ENCODE results near the gene G6PC3.
"Not testable (repeated sequence)": the region's sequence is repeated elsewhere in the genome, so short reads cannot be mapped to it uniquely, and the experiment has no call there.

G6PC3 gene

GRCh38 chr17:44082256-44082927 lies 11.9 kb downstream of the G6PC3 start:
- DNase-seq (ENCODE audit: extremely low read depth in 1 of 2, low read depth in 1 of 2): no peak

- DNase-seq (ENCODE audit: extremely low read depth in 1 of 2, low read depth in 1 of 2): no peak
These were observed 12.8 kb downstream of the G6PC3 start for GRCh38 chr17:44083250-44083849.

GRCh38 chr17:44084131-44084538 lies 13.6 kb downstream of the G6PC3 start:
- no peak for DNase-seq (ENCODE audit: extremely low read depth in 1 of 2, low read depth in 1 of 2)

DNA sequence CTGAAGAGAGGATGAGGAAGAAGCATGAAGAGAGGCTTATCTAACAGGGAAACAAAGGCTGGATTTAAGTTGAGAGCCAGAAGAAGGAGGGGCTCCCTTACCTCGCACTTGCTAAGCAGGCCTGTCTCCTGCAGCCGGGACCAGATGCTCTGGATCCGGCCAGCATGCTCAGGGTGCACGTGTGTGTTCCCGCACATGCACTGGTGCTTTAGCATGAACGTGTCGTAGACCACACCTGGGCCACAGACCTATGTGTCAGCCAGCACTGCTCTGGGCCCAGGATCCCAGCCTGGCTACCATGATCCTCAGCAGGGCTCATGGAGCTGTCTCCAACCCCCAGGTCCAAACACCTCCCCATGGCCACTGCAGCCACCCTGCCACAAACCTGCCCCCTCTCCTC lies 14.4 kb downstream of the G6PC3 start:
- DNase-seq (ENCODE audit: extremely low read depth in 1 of 2, low read depth in 1 of 2): no peak

- no peak for DNase-seq (ENCODE audit: extremely low read depth in 1 of 2, low read depth in 1 of 2)
These were observed 15.4 kb downstream of the G6PC3 start for GRCh38 chr17:44085908-44086307.

- DNase-seq (ENCODE audit: extremely low read depth in 1 of 2, low read depth in 1 of 2): no peak
These were observed 16.1 kb downstream of the G6PC3 start for GRCh38 chr17:44086364-44087311.

- DNase-seq (ENCODE audit: extremely low read depth in 1 of 2, low read depth in 1 of 2): no peak
These were observed 16.8 kb downstream of the G6PC3 start for GRCh38 chr17:44087319-44087718.

DNA sequence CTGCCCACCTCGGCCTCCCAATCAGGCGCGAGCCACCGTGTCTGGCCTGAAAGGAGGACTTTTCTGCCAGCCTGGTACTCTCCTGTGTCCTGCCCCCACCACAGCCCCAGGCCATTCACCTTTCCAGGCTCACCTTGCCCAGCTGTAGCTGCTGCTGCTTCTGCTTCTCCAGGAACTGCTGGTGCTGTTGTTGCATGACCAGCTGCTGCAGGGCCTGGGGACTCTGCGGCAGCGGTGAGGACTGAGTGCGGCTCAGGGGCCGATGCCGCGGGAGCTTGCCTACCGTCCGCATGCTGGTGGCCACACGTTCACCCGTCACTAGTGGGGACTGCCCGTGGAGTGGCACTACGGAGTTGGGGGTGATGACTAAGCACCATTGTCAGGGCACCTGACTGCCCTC lies 17.7 kb downstream of the G6PC3 start:
- no peak for DNase-seq (ENCODE audit: extremely low read depth in 1 of 2, low read depth in 1 of 2)

GRCh38 chr17:44091200-44091997 lies 20.9 kb downstream of the G6PC3 start:
- no peak for DNase-seq (ENCODE audit: extremely low read depth in 1 of 2, low read depth in 1 of 2)

DNA sequence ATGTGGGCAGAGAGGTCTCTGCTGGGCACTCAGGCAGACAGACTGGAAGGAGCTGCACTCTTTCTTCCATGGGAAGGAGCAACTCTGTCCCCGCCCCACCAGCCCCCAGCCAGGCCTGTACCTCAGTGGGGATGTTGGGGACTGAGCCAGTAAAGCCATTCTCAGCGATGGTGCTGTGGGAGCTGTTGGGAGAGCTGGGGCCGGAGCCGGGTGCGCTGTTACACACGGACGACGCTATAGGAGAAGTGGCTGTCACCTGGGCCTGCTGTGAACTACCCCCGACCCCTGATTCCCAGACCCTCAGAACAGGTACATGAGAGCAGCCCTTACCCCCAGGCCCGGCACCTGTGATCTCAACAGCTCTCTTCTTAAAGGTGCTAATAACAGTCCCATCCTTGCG lies 21.5 kb downstream of the G6PC3 start:
- DNase-seq (ENCODE audit: extremely low read depth in 1 of 2, low read depth in 1 of 2): no peak

DNA sequence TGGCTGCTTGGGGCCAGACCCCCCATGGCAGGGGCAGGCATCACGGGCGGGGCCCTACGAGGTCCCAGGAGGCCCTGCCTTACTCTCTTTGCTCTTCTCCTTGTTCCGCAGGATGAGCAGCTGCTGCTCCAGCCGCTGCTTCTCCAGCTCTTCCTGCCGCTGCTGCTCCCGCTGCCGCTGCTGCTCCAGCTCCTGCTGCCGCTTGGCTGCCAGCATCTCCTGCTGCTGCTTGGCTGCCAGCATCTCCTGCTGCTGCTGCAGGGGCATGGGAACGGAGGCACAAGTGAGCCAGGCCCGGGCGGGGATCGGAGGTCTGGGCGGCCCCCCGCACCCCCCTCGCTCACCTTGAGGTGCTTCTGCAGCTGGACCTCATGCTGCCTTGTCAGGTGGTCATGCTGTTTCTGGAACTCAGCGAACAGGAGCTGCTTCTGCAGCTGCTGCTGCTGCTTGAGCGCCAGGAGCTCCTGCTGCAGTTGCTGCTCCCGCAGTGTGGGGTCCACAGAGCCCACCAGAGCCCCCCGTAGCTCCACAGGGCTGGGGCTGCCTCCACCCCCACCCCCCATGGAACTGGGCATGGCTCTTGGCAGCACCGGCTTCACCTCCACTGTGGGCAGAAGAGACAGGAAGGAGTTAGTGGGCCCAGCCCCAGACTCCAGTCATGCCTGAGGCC lies 22.8 kb downstream of the G6PC3 start:
- no peak for DNase-seq (ENCODE audit: extremely low read depth in 1 of 2, low read depth in 1 of 2)

GRCh38 chr17:44094701-44095387 lies 24.3 kb downstream of the G6PC3 start:
- DNase-seq (ENCODE audit: extremely low read depth in 1 of 2, low read depth in 1 of 2): no peak

- no peak for DNase-seq (ENCODE audit: extremely low read depth in 1 of 2, low read depth in 1 of 2)
These were observed 24.8 kb downstream of the G6PC3 start for GRCh38 chr17:44095388-44095646.

- DNase-seq (ENCODE audit: extremely low read depth in 1 of 2, low read depth in 1 of 2): no peak
These were observed 25.3 kb downstream of the G6PC3 start for GRCh38 chr17:44095647-44096496.

DNA sequence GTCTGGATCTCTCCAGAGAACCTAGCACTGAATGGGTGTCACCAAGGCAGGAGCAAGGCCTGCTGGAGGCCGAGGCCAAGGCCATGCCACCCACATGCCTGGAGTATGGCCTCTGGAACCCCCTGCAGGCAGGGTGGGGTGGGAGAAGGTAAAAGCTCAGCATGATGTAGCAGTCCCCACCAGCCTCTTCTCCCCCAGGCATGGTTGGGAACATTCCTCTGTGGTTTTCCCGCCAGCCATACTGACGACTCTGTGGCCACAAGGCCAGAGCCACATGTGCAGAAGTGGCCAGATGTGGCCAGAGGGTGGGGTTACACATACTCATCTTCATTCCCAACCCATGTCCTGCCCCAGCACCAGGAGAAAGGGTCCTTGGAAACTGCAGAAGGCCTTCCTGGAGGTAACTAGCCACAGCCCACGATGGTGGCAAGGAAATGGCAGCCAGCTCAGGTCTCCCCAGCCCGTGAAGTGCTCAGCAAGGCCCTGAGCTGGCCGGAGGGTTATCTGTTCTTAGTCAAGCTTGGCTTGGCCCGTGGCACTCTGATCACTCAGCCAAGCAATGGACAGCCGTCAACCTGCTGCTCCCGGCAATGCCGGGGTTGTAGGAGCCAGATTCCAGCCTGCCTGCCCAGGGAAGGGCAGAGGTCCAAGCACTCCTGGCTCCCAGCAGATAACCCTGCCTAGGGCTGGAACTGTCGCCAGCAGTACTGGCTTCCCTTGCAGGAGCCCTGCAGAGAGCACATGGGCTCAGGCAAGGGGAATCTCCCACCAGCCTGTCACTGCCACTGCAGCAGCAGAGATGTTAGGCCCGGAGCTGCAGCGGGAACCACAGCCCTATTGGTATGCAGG lies 26.8 kb downstream of the G6PC3 start:
- DNase-seq (ENCODE audit: extremely low read depth in 1 of 2, low read depth in 1 of 2): no peak

DNA sequence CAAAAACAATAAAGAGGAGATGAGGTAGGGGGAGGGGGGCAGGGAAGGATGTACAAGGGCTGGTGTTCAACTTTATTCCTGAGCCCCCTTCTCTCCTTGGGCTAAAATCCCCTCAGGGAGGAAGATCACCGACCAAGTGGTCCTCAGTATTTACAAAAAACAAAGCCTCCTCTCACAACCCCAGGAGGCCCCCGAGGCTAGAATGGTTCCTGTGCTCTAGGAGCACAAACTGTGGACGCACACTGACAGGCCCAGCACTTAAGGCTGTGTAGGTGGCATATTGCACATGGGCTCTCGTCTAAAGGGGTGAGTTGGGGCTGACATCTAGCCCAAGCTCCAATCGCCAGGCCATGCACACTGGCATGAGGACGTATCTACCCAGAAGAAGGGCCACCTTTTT lies 31.3 kb downstream of the G6PC3 start:
- not testable (repeated sequence) for DNase-seq (ENCODE audit: extremely low read depth in 1 of 2, low read depth in 1 of 2)

DNA sequence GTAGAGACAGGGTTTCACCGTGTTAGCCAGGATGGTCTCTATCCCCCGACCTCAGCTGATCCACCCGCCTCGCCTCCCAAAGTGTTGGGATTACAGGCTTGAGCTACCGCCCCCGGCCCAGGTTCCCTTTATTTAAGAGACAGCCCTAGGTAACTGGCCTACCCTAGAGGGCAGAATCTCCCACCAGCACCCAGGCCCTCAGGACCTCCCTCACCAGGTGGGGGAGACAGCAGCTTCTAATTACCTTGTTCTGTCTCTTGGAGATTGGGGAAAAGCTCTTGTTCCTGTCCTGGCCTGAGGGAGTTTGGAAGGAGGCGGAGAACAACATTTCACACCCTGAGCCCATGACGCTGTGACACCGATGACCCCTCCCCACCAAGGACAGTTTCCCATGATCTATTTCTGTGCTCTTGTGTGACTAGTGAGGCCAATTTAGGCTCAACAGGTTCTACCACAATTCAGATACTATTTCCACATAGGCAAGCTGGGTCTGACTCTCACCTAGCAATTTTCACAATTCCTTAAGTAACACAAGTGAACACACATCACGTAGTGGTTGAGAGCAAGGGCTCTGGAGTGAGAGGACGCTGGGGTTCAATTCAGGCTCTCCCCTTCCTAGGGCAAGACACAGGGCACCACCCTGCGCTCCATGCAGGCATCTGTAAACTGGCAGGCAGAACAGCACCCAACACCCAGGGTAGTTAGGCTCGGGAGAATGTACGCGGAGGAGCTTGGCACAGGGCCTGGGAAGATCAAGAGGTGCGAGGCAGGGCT lies 32.5 kb downstream of the G6PC3 start:
- no peak for DNase-seq (ENCODE audit: extremely low read depth in 1 of 2, low read depth in 1 of 2)

- no peak for DNase-seq (ENCODE audit: extremely low read depth in 1 of 2, low read depth in 1 of 2)
These were observed 34.9 kb downstream of the G6PC3 start for GRCh38 chr17:44105483-44105882.

All from activated CD8-positive, alpha-beta memory T cell treated with anti-CD3 and anti-CD28 coated beads for 1 hour (primary cell).